GM12891 (cell line): Measurements from ENCODE around the gene DNAJC18.

Experiments used
- POLR2A ChIP-seq: IDR thresholded peaks from 2 replicates; pipeline ENCODE4 v1.6.1; 2011; ENCODE audit warnings: low read depth, low read length, control low read depth
- POLR2AphosphoS5 ChIP-seq: IDR thresholded peaks from 2 replicates; pipeline ENCODE4 v1.6.1; 2011; ENCODE audit warnings: low read depth, low read length, control low read depth
- POU2F2 ChIP-seq: IDR thresholded peaks from 2 replicates; pipeline ENCODE4 v1.6.1; 2011; ENCODE audit warnings: low read depth, mild to moderate bottlenecking, control low read depth, low read length, moderate library complexity
- SPI1 ChIP-seq: IDR thresholded peaks from 2 replicates; pipeline ENCODE4 v1.6.1; 2011; ENCODE audit warnings: low read depth, low read length, control low read depth
- TAF1 ChIP-seq: IDR thresholded peaks from 2 replicates; pipeline ENCODE4 v1.6.1; 2011; ENCODE audit warnings: low read depth, low read length, control low read depth

GRCh38 chr5:139461176-139461575, 21.9 kb upstream of the DNAJC18 start:
- TF ChIP-seq POLR2A (no peak), TAF1 (no peak), POLR2AphosphoS5 (no peak), POU2F2 (no peak), SPI1 (no peak)
